ENCODE results near the gene GALNS. TPM values are rescaled to one million over a fixed set of nuclear protein-coding genes. Genes with fewer than 3 reads are reported as not detected.

GALNS gene
- total and polyA plus RNA-seq, 12 donors = 12.6 to 63.1 (median 36.2) TPM

- TF ChIP-seq POLR2A (IDR thresholded peaks at IDR 0.05) (no peak), CTCF (IDR thresholded peaks at IDR 0.05) (peak in 5 of 6 experiments; percentile 10 to 37 (median 36))
- Histone ChIP-seq H3K9me3 (replicated peaks in 1 of 3) (no peaks in the 10 kb centered on the region), H3K36me3 (replicated peaks in 1 of 2) (no peaks in the 10 kb centered on the region), H3K4me3 (no peak overlapping the region), H3K27me3 (no peaks in the 10 kb centered on the region), H3K27ac (peak overlapping the region in 2 of 5 donors; percentile 78 to 83), H3K4me1 (replicated peaks in 1 of 2) (peaks cover 0 to 4% of the 10 kb centered on the region in 2 donors)
- intact Hi-C loops (cut with DNase I) = no loop called here
- WGBS, 4 donors = 71 to 86% (median 85%) methylated on average over 9 to 27 of the region's 27 CpGs
- no peak for DNase-seq
Measured at GRCh38 chr16:88868974-88869672, 12.4 kb upstream of the GALNS start.

- TF ChIP-seq CTCF (IDR thresholded peaks at IDR 0.05) = no peak
- no peak for TF ChIP-seq POLR2A (IDR thresholded peaks at IDR 0.05)
- Histone ChIP-seq H3K4me1 (replicated peaks in 1 of 2) (peaks cover 0 to 4% of the 10 kb centered on the region in 2 donors), H3K36me3 (replicated peaks in 1 of 2) (peaks cover 0 to 3% of the 10 kb centered on the region in 2 donors), H3K27me3 (no peaks in the 10 kb centered on the region), H3K4me3 (no peak overlapping the region), H3K27ac (no peak overlapping the region), H3K9me3 (replicated peaks in 1 of 3) (no peaks in the 10 kb centered on the region)
- intact Hi-C loops (cut with DNase I) = no loop called here
- 86 to 93% (median 87%) methylated on average over 12 to 24 of the region's 24 CpGs for WGBS, 4 donors
- DNase-seq = no peak
Measured at GRCh38 chr16:88867581-88868246, 11.0 kb upstream of the GALNS start.

GRCh38 chr16:88866151-88866920 lies 9.6 kb upstream of the GALNS start, which contains the start of gene PABPN1L:
Gene PABPN1L, minus strand, starts transcription at chr16:88866660. Its CDS starts 54 bp downstream, at chr16:88866606.
- WGBS, 4 donors = 76 to 81% (median 78%) methylated on average over 8 to 20 of the region's 20 CpGs
- Histone ChIP-seq H3K4me3 (no peak within 1 kb of the TSS), H3K27me3 (no peaks in the 10 kb centered on the region), H3K9me3 (replicated peaks in 1 of 3) (no peaks in the 10 kb centered on the region), H3K27ac (no peak within 1 kb of the TSS), H3K36me3 (replicated peaks in 1 of 2) (peaks cover 0 to 15% of the 10 kb centered on the region in 2 donors), H3K4me1 (replicated peaks in 1 of 2) (peaks cover 3 to 10% of the 10 kb centered on the region in 2 donors)
- TF ChIP-seq CTCF (IDR thresholded peaks at IDR 0.05) (no peak), POLR2A (IDR thresholded peaks at IDR 0.05) (no peak)
- DNase-seq = no peak
- intact Hi-C loops (cut with DNase I) = no loop called here

GRCh38 chr16:88865742-88866141 lies 9.0 kb upstream of the GALNS start:
- Histone ChIP-seq H3K27ac (no peak overlapping the region), H3K4me1 (replicated peaks in 1 of 2) (peaks cover 5 to 16% of the 10 kb centered on the region in 2 donors), H3K9me3 (replicated peaks in 1 of 3) (no peaks in the 10 kb centered on the region), H3K4me3 (no peak overlapping the region), H3K27me3 (no peaks in the 10 kb centered on the region), H3K36me3 (replicated peaks in 1 of 2) (peaks cover 0 to 21% of the 10 kb centered on the region in 2 donors)
- 56 to 83% (median 83%) methylated on average over 8 to 15 of the region's 15 CpGs; no CpG with 5 or more reads in 1 of the 4 donors for WGBS, 4 donors
- intact Hi-C loops (cut with DNase I) = no loop called here
- no peak for DNase-seq
- TF ChIP-seq POLR2A (IDR thresholded peaks at IDR 0.05) (no peak), CTCF (IDR thresholded peaks at IDR 0.05) (no peak)

Measured in adrenal gland (tissue), 12 donors.